Thymus (tissue), 11 donors: ENCODE results near the gene DSN1. TPM values are rescaled to one million over a fixed set of nuclear protein-coding genes. Genes with fewer than 3 reads are reported as not detected.

Experiments
- DNase-seq, 9 donors: peaks; one replicate each; pipeline ENCODE4 v3.0.0-alpha.2; 2013; ENCODE audit warnings: low spot score in 9 of 9, low read depth in 6 of 9, missing footprints in 1 of 9
- H3K27ac ChIP-seq, 2 donors: one replicate each; pipeline ENCODE4 v1.5.1; 2013; ENCODE audit warnings: control low read depth in 1 of 2, low read depth in 1 of 2, low read length in 1 of 2, mild to moderate bottlenecking in 1 of 2, moderate library complexity in 1 of 2
- H3K27me3 ChIP-seq, 2 donors: one replicate each; pipeline ENCODE4 v1.5.1; 2013; ENCODE audit warnings: low read length in 1 of 2; ENCODE audit not compliant: control insufficient read depth in 2 of 2, insufficient read depth in 1 of 2
- H3K36me3 ChIP-seq, 2 donors: one replicate each; pipeline ENCODE4 v1.5.1; 2013; ENCODE audit warnings: low read length in 1 of 2, mild to moderate bottlenecking in 1 of 2, moderate library complexity in 1 of 2; ENCODE audit not compliant: control insufficient read depth in 2 of 2, insufficient read depth in 2 of 2
- H3K4me1 ChIP-seq, 2 donors: one replicate each; pipeline ENCODE4 v1.5.1; 2013; ENCODE audit warnings: low read length in 2 of 2; ENCODE audit not compliant: control insufficient read depth in 2 of 2, insufficient read depth in 2 of 2
- H3K4me3 ChIP-seq, 2 donors: one replicate each; pipeline ENCODE4 v1.5.1; 2013; ENCODE audit warnings: low read length in 2 of 2, control low read depth in 1 of 2, mild to moderate bottlenecking in 1 of 2
- H3K9me3 ChIP-seq, 2 donors: one replicate each; pipeline ENCODE4 v1.5.1; 2013; ENCODE audit warnings: low read length in 1 of 2, mild to moderate bottlenecking in 1 of 2; ENCODE audit not compliant: control insufficient read depth in 2 of 2, insufficient read depth in 1 of 2
- WGBS: extraction: QIAGEN DNeasy Blood & Tissue Kit; methylation state at CpG from one replicate; pipeline ENCODE4 v1.1.7; 2013; 5-methylcytosine and 5-hydroxymethylcytosine counted together
- polyA plus RNA-seq: library from polyadenylated mRNA; stranded (reverse); fragments of 200-250 nt; gene quantifications from one replicate; pipeline ENCODE4 v1.2.3, GENCODE V29; 2013
- total RNA-seq: library from RNA; stranded (reverse); fragments of 120-200 nt; gene quantifications from one replicate; pipeline ENCODE4 v1.2.4, GENCODE V29; 2013
- donor health status: healthy.

Gene DSN1
- total and polyA plus RNA-seq, 2 donors, result 16.4 to 20.6 TPM

DNA sequence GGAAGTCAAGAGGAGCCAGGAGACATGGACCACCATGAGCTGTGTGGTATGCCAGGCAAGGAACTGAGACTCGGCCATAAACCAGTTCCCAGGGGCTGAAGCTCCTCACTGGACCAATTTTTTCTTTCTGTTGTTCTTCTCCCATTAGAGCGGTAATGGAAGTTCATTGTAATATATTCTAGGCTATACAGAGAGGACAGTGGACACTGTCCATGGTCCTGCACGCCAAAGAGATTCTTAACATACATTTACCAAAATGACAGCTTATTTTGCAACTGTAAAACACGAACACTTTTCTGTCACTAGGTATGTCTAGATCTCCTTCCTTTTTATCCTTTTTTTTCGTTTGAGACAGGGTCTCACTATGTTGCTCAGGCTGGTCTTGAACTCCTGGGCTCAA is 13.1 kb upstream of the DSN1 start:
- DNase-seq, result no peak
- Histone ChIP-seq H3K9me3 (no peaks in the 10 kb centered on the region), H3K4me3 (no peak overlapping the region), H3K27ac (no peak overlapping the region), H3K27me3 (no peaks in the 10 kb centered on the region), H3K36me3 (peaks cover 9 to 12% of the 10 kb centered on the region in 2 donors), H3K4me1 (no peaks in the 10 kb centered on the region)
- 87% methylated on average over 5 of the region's 5 CpGs for WGBS

GRCh38 chr20:36786246-36786645 is 12.7 kb upstream of the DSN1 start:
- Histone ChIP-seq H3K27ac (no peak overlapping the region), H3K27me3 (no peaks in the 10 kb centered on the region), H3K36me3 (peaks cover 9 to 12% of the 10 kb centered on the region in 2 donors), H3K4me3 (no peak overlapping the region), H3K9me3 (no peaks in the 10 kb centered on the region), H3K4me1 (no peaks in the 10 kb centered on the region)
- 93% methylated on average over 13 of the region's 13 CpGs for WGBS
- DNase-seq, result no peak

GRCh38 chr20:36785308-36785707 is 11.7 kb upstream of the DSN1 start:
- H3K27me3 ChIP-seq, result no peaks in the 10 kb centered on the region
- no peaks in the 10 kb centered on the region for H3K9me3 ChIP-seq
- WGBS, result 99% methylated on average over 2 of the region's 2 CpGs
- no peak overlapping the region for H3K4me3 ChIP-seq
- H3K27ac ChIP-seq, result no peak overlapping the region
- H3K4me1 ChIP-seq, result no peaks in the 10 kb centered on the region
- H3K36me3 ChIP-seq, result peaks cover 9 to 12% of the 10 kb centered on the region in 2 donors
- DNase-seq, result no peak

DNA sequence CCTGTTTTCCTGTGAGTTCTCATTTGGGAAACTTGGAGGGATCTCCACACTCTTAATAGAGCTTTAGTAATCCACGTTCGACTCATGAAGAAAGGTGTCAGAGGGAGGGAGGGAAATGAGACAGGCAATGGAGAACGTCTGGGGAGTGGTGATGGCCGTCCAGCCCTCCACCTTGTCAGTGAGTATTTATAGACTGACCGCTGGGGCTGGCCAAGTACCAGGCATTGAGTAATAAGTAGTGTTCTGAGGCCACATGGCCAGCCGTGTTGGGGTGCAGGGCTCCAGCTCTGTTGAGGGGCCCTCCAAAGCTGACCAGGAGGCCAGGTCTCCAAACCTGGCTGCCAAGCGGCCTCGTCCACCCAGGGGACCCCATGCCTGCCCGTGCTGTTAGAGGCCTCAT is 11.3 kb upstream of the DSN1 start:
- Histone ChIP-seq H3K9me3 (no peaks in the 10 kb centered on the region), H3K4me3 (no peak overlapping the region), H3K27ac (no peak overlapping the region), H3K4me1 (no peaks in the 10 kb centered on the region), H3K27me3 (no peaks in the 10 kb centered on the region), H3K36me3 (peaks cover 9 to 12% of the 10 kb centered on the region in 2 donors)
- no peak for DNase-seq
- 97% methylated on average over 9 of the region's 9 CpGs for WGBS

DNA sequence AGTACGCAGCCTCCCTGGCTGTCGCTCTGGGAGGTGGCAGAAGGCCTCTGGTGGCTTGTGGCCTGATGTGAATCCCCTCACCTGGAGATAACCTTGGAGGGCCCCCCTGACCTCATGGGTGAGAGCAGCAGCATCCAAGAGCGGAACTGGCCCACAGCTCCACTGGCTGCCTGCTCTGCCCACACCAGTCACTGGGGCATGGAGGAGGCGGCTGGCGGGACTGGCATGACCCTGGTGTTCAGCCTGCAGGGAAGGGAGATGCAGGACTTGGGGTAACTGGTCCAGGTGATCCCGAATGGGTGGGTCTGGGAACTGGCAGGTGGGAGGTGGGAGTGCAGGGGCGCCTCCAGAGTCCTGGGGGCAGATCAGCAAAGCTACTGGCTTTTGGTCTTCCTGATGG is 10.6 kb upstream of the DSN1 start:
- over 99% methylated on average over 7 of the region's 7 CpGs for WGBS
- peaks cover 9 to 12% of the 10 kb centered on the region in 2 donors for H3K36me3 ChIP-seq
- no peak overlapping the region for H3K27ac ChIP-seq
- no peaks in the 10 kb centered on the region for H3K27me3 ChIP-seq
- DNase-seq, result no peak
- no peaks in the 10 kb centered on the region for H3K4me1 ChIP-seq
- no peaks in the 10 kb centered on the region for H3K9me3 ChIP-seq
- H3K4me3 ChIP-seq, result no peak overlapping the region

DNA sequence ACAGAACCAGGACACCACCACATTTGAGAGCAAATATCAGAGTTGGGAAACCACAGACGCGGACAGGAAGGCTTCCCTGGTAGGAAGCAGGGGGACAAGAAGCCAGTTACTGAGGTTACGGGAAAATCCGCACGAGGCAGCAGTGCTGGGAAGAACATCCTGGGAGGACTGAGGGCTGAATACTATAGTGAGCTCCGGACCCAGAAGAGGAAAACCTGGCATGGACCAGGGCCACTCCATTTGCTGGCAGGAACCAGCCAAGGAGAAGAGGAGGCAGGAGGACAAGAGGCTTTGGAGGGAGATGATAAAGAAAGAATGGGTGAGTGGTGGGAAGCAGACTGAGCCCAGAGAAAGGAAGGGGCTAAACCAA is 6.1 kb upstream of the DSN1 start:
- Histone ChIP-seq H3K36me3 (peaks cover 0 to 7% of the 10 kb centered on the region in 2 donors), H3K9me3 (no peaks in the 10 kb centered on the region), H3K27me3 (no peaks in the 10 kb centered on the region), H3K27ac (no peak overlapping the region), H3K4me1 (peaks cover 0 to 11% of the 10 kb centered on the region in 2 donors), H3K4me3 (no peak overlapping the region)
- DNase-seq, result no peak
- 95% methylated on average over 6 of the region's 6 CpGs for WGBS

- Histone ChIP-seq H3K9me3 (no peaks in the 10 kb centered on the region), H3K4me1 (peaks cover 0 to 17% of the 10 kb centered on the region in 2 donors), H3K36me3 (peaks cover 0 to 1% of the 10 kb centered on the region in 2 donors), H3K27me3 (no peaks in the 10 kb centered on the region), H3K27ac (no peak overlapping the region), H3K4me3 (no peak overlapping the region)
- 91% methylated on average over 3 of the region's 3 CpGs for WGBS
- no peak for DNase-seq
Measured at GRCh38 chr20:36778831-36779655, 5.5 kb upstream of the DSN1 start.

DNA sequence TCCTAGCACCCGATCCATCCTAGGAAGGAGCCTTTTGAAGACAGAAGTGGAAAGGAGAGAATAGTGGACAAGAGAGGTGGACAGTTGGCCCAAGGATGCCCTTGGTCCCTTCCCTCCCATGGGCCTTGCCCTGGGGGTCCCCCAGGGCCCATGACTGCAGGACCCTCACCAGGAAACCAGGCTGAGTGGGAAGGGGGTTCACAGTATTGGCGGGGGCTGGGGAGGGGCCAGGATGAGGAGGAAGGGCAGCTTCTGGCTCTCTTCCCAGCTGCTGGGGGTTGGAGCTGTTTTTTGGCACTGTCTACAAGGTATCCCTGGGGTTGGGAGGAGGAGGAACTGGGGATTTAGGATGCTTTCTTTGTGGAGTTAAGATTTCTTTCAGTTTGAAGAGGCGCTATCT is 4.0 kb upstream of the DSN1 start:
- Histone ChIP-seq H3K36me3 (no peaks in the 10 kb centered on the region), H3K4me1 (peaks cover 5 to 24% of the 10 kb centered on the region in 2 donors), H3K27ac (peak overlapping the region in 1 of 2 donors; percentile 26), H3K9me3 (no peaks in the 10 kb centered on the region), H3K4me3 (no peak overlapping the region), H3K27me3 (no peaks in the 10 kb centered on the region)
- DNase-seq, result no peak
- 97% methylated on average over 3 of the region's 3 CpGs for WGBS

GRCh38 chr20:36777167-36777566 is 3.6 kb upstream of the DSN1 start:
- Histone ChIP-seq H3K36me3 (no peaks in the 10 kb centered on the region), H3K27ac (no peak overlapping the region), H3K27me3 (no peaks in the 10 kb centered on the region), H3K4me1 (peaks cover 8 to 28% of the 10 kb centered on the region in 2 donors), H3K9me3 (no peaks in the 10 kb centered on the region), H3K4me3 (no peak overlapping the region)
- 53% methylated on average over 3 of the region's 3 CpGs for WGBS
- no peak for DNase-seq
